Osteocyte (in vitro differentiated cells): ENCODE measurements around the gene ENDOU. TPM values are rescaled to one million over a fixed set of nuclear protein-coding genes. Genes with fewer than 3 reads are reported as not detected.

ENCODE experiments used
- DNase-seq: peaks from one replicate; pipeline ENCODE4 v3.0.0; 2021; ENCODE audit warnings: mixed read lengths; ENCODE audit not compliant: unreplicated experiment; ENCODE audit errors: extremely low spot score
- H3K27ac Mint-ChIP-seq: one replicate; pipeline ENCODE4 v1.8.0; 2021; ENCODE audit warnings: mild to moderate bottlenecking, mixed read lengths; ENCODE audit not compliant: unreplicated experiment
- H3K27me3 Mint-ChIP-seq: one replicate; pipeline ENCODE4 v1.8.0; 2021; ENCODE audit warnings: mixed read lengths; ENCODE audit not compliant: unreplicated experiment
- H3K36me3 Mint-ChIP-seq: one replicate; pipeline ENCODE4 v1.8.0; 2021; ENCODE audit warnings: mixed read lengths; ENCODE audit not compliant: unreplicated experiment
- H3K4me1 Mint-ChIP-seq: one replicate; pipeline ENCODE4 v1.8.0; 2021; ENCODE audit warnings: mixed read lengths; ENCODE audit not compliant: unreplicated experiment
- H3K4me3 Mint-ChIP-seq: one replicate; pipeline ENCODE4 v1.8.0; 2021; ENCODE audit warnings: mild to moderate bottlenecking, moderate library complexity, mixed read lengths; ENCODE audit not compliant: unreplicated experiment
- H3K9me3 Mint-ChIP-seq: one replicate; pipeline ENCODE4 v1.8.0; 2021; ENCODE audit warnings: mixed read lengths; ENCODE audit not compliant: unreplicated experiment
- total RNA-seq: library from RNA; stranded (reverse); gene quantifications from 2 replicates; pipeline ENCODE4 v1.2.1, GENCODE V29; 2021
- TF ChIP-seq, protein P1 (sequence below): fragments of 200-600 bp; sonication (generic); IDR thresholded peaks from 2 replicates; pipeline ENCODE4 v1.5.0; 2021; ENCODE audit warnings: antibody characterized with exemption, mild to moderate bottlenecking, moderate library complexity

ENDOU gene
- total RNA-seq, 1 donor from 2014 or later = not detected

DNA sequence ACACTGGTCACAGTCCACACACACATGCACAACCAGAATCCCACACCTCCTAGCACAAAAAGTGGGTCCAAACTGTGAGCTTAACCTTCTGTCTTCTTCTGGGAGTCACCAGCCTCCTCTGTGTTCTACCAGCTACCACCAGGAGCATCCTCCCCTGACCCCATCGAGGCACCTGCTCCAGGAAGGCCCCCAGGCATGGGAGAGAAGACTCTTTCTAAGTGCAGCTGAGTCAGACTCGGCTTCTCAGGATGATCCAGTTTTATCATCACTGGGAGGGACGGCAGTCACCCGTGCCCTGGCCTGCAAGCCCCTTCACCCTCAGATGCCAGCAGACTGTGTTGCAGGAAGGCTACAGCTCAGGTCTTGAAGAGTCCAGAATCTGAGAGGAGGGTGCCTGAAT, 7.9 kb upstream of the ENDOU start:
- no peak for DNase-seq
- H3K27ac Mint-ChIP-seq = no peak overlapping the region
- H3K27me3 Mint-ChIP-seq = no peaks in the 10 kb centered on the region
- H3K36me3 Mint-ChIP-seq = no peaks in the 10 kb centered on the region
- H3K4me3 Mint-ChIP-seq = no peak overlapping the region
- peaks cover 51% of the 10 kb centered on the region for H3K4me1 Mint-ChIP-seq
- H3K9me3 Mint-ChIP-seq = no peaks in the 10 kb centered on the region
- TF ChIP-seq, protein P1, sequence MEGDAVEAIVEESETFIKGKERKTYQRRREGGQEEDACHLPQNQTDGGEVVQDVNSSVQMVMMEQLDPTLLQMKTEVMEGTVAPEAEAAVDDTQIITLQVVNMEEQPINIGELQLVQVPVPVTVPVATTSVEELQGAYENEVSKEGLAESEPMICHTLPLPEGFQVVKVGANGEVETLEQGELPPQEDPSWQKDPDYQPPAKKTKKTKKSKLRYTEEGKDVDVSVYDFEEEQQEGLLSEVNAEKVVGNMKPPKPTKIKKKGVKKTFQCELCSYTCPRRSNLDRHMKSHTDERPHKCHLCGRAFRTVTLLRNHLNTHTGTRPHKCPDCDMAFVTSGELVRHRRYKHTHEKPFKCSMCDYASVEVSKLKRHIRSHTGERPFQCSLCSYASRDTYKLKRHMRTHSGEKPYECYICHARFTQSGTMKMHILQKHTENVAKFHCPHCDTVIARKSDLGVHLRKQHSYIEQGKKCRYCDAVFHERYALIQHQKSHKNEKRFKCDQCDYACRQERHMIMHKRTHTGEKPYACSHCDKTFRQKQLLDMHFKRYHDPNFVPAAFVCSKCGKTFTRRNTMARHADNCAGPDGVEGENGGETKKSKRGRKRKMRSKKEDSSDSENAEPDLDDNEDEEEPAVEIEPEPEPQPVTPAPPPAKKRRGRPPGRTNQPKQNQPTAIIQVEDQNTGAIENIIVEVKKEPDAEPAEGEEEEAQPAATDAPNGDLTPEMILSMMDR = no peak

GRCh38 chr12:47732504-47732903, 7.2 kb upstream of the ENDOU start:
- no peaks in the 10 kb centered on the region for H3K27me3 Mint-ChIP-seq
- H3K4me1 Mint-ChIP-seq = peaks cover 47% of the 10 kb centered on the region
- no peaks in the 10 kb centered on the region for H3K36me3 Mint-ChIP-seq
- TF ChIP-seq, protein P1 = no peak
- no peak overlapping the region for H3K4me3 Mint-ChIP-seq
- no peak overlapping the region for H3K27ac Mint-ChIP-seq
- no peak for DNase-seq
- H3K9me3 Mint-ChIP-seq = no peaks in the 10 kb centered on the region

DNA sequence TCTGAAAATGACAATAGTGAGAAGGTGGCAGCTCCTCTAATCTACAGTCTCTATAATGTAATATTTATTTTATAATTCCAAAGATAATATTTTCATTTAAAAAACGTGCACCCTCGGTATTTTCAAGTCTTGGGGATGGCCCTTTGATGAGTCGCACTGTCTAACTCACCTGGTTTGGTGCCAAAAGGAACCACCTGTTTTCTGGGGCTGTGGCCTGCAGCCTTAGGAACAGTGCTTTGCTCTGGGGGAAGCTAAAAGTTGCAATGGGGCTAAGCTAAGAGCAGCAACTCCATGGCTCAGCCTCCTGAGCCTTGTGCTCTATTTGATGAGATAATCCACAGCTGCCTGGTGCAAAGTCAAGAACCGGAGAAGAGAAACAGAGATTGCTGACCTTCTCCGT, 6.4 kb upstream of the ENDOU start:
- Mint-ChIP-seq H3K27ac (no peak overlapping the region), H3K9me3 (no peaks in the 10 kb centered on the region), H3K4me1 (peaks cover 40% of the 10 kb centered on the region), H3K36me3 (no peaks in the 10 kb centered on the region), H3K4me3 (no peak overlapping the region), H3K27me3 (no peaks in the 10 kb centered on the region)
- no peak for DNase-seq
- TF ChIP-seq, protein P1 = no peak

GRCh38 chr12:47730341-47730744, 5.1 kb upstream of the ENDOU start:
- Mint-ChIP-seq H3K36me3 (no peaks in the 10 kb centered on the region), H3K27ac (peak overlapping the region; percentile 48), H3K4me1 (peaks cover 41% of the 10 kb centered on the region), H3K27me3 (no peaks in the 10 kb centered on the region), H3K4me3 (no peak overlapping the region), H3K9me3 (no peaks in the 10 kb centered on the region)
- no peak for DNase-seq
- TF ChIP-seq, protein P1 = no peak

DNA sequence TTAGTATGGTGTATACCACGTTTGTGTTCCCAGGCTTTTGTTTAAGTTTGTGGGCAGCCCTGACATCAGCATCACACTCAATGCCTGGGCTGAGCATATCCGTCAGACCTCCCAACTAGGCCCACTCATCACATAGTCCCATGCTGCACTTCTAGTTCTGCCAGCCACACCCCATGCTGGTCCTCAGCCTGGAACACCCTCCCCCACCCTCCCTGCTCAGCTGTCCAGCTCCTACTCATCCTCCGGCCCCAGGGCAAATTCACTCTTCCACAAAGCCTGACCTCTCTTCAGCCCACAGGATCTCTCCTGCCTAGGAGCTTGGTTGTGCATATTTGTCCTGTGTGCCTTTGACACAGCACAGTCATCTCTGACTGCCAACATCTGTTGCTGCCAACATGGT, 3.9 kb upstream of the ENDOU start:
- H3K4me1 Mint-ChIP-seq = peaks cover 39% of the 10 kb centered on the region
- DNase-seq = no peak
- no peaks in the 10 kb centered on the region for H3K36me3 Mint-ChIP-seq
- no peaks in the 10 kb centered on the region for H3K27me3 Mint-ChIP-seq
- peak overlapping the region; percentile 18 for H3K4me3 Mint-ChIP-seq
- TF ChIP-seq, protein P1 = no peak
- H3K27ac Mint-ChIP-seq = peak overlapping the region; percentile 48
- no peaks in the 10 kb centered on the region for H3K9me3 Mint-ChIP-seq
